Cardiac muscle cell (in vitro differentiated cells and primary cell): ENCODE measurements around the gene ZNF276. TPM values are rescaled to one million over a fixed set of nuclear protein-coding genes. Genes with fewer than 3 reads are reported as not detected.

Experiments
- DNase-seq, 2 donors: peaks; one replicate each; pipeline versions ENCODE4 v3.0.0 to v3.0.0-alpha.2; 2010 to 2017; ENCODE audit warnings: low read depth in 1 of 2, low spot score in 1 of 2
- H3K27ac ChIP-seq: fragments of 200-600 bp; sonication (generic); 2 replicates; pipeline ENCODE4 v1.5.1; 2016
- H3K27me3 ChIP-seq: fragments of 200-600 bp; sonication (generic); 2 replicates; pipeline ENCODE4 v1.6.0; 2016; ENCODE audit warnings: control low read depth
- H3K36me3 ChIP-seq: fragments of 200-600 bp; sonication (generic); 2 replicates; pipeline ENCODE4 v1.5.1; 2016; ENCODE audit warnings: control low read depth
- H3K4me1 ChIP-seq: fragments of 200-600 bp; sonication (generic); 2 replicates; pipeline ENCODE4 v1.8.1; 2017; ENCODE audit warnings: low read depth, mild to moderate bottlenecking, mixed run types
- H3K4me3 ChIP-seq: fragments of 200-600 bp; sonication (generic); 2 replicates; pipeline ENCODE4 v1.5.1; 2016; ENCODE audit warnings: mild to moderate bottlenecking
- H3K9me3 ChIP-seq: fragments of 200-600 bp; sonication (generic); 2 replicates; pipeline ENCODE4 v1.5.1; 2017; ENCODE audit warnings: low read depth, mild to moderate bottlenecking, control low read depth
- polyA plus RNA-seq: library from polyadenylated mRNA; unstranded; fragments of >200 nt; fragmentation: Nextera tagmentation; extraction: Ambion mirVana; gene quantifications from 2 replicates; pipeline ENCODE4 v1.2.1, GENCODE V29; 2016
- total RNA-seq: library from RNA; depleted of rRNA; stranded (reverse); fragments of >200 nt; gene quantifications from 2 replicates; pipeline ENCODE4 v1.2.3, GENCODE V29; 2016
- TF ChIP-seq, protein P1 (sequence below): IDR thresholded peaks from 2 replicates; pipeline ENCODE4 v1.5.1; 2012; ENCODE audit warnings: low read depth, mild to moderate bottlenecking, low read length

ZNF276 gene
- total and polyA plus RNA-seq, 2 experiments from 2014 or later = 16.2 to 43.2 TPM

- Histone ChIP-seq H3K27me3 (no peaks in the 10 kb centered on the region), H3K36me3 (peaks cover 47% of the 10 kb centered on the region), H3K4me1 (peaks cover 3% of the 10 kb centered on the region), H3K27ac (no peak overlapping the region), H3K9me3 (no peaks in the 10 kb centered on the region), H3K4me3 (no peak overlapping the region)
- TF ChIP-seq, protein P1, sequence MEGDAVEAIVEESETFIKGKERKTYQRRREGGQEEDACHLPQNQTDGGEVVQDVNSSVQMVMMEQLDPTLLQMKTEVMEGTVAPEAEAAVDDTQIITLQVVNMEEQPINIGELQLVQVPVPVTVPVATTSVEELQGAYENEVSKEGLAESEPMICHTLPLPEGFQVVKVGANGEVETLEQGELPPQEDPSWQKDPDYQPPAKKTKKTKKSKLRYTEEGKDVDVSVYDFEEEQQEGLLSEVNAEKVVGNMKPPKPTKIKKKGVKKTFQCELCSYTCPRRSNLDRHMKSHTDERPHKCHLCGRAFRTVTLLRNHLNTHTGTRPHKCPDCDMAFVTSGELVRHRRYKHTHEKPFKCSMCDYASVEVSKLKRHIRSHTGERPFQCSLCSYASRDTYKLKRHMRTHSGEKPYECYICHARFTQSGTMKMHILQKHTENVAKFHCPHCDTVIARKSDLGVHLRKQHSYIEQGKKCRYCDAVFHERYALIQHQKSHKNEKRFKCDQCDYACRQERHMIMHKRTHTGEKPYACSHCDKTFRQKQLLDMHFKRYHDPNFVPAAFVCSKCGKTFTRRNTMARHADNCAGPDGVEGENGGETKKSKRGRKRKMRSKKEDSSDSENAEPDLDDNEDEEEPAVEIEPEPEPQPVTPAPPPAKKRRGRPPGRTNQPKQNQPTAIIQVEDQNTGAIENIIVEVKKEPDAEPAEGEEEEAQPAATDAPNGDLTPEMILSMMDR = no peak
- DNase-seq = no peak
Measured at GRCh38 chr16:89732142-89732917, 11.0 kb downstream of the ZNF276 start.

- H3K4me3 ChIP-seq = no peak overlapping the region
- peaks cover 50% of the 10 kb centered on the region for H3K36me3 ChIP-seq
- H3K9me3 ChIP-seq = no peaks in the 10 kb centered on the region
- H3K27ac ChIP-seq = no peak overlapping the region
- H3K4me1 ChIP-seq = peaks cover 3% of the 10 kb centered on the region
- TF ChIP-seq, protein P1 = no peak
- DNase-seq = no peak
- no peaks in the 10 kb centered on the region for H3K27me3 ChIP-seq
Measured at GRCh38 chr16:89732918-89733242, 11.5 kb downstream of the ZNF276 start.

- Histone ChIP-seq H3K27ac (no peak overlapping the region), H3K4me3 (no peak overlapping the region), H3K9me3 (no peaks in the 10 kb centered on the region), H3K36me3 (peaks cover 55% of the 10 kb centered on the region), H3K4me1 (peaks cover 3% of the 10 kb centered on the region), H3K27me3 (no peaks in the 10 kb centered on the region)
- TF ChIP-seq, protein P1 = no peak
- no peak for DNase-seq
Measured at GRCh38 chr16:89733322-89733721, 12.0 kb downstream of the ZNF276 start.

- Histone ChIP-seq H3K4me1 (peaks cover 3% of the 10 kb centered on the region), H3K36me3 (peaks cover 57% of the 10 kb centered on the region), H3K27ac (no peak overlapping the region), H3K4me3 (no peak overlapping the region), H3K9me3 (no peaks in the 10 kb centered on the region), H3K27me3 (no peaks in the 10 kb centered on the region)
- TF ChIP-seq, protein P1 = no peak
- no peak for DNase-seq
Measured at GRCh38 chr16:89733792-89734191, 12.5 kb downstream of the ZNF276 start.

- TF ChIP-seq, protein P1 = no peak
- DNase-seq = no peak
- Histone ChIP-seq H3K4me3 (no peak overlapping the region), H3K9me3 (no peaks in the 10 kb centered on the region), H3K36me3 (peaks cover 55% of the 10 kb centered on the region), H3K4me1 (peaks cover 11% of the 10 kb centered on the region), H3K27me3 (no peaks in the 10 kb centered on the region), H3K27ac (no peak overlapping the region)
Measured at GRCh38 chr16:89736554-89736953, 15.2 kb downstream of the ZNF276 start.
